PC-3 (cell line): Measurements from ENCODE around the gene KXD1.

Experiments
- EZH2phosphoT487 ChIP-seq: fragments of 300-600 bp; sonication (generic); IDR thresholded peaks from 2 replicates; pipeline ENCODE4 v1.6.1; 2018; ENCODE audit warnings: mild to moderate bottlenecking, antibody characterized with exemption, low read length, borderline replicate concordance
- TF ChIP-seq, protein P1 (sequence below): fragments of 300-600 bp; sonication (generic); conservative IDR thresholded peaks from 2 replicates; pipeline ENCODE4 v1.5.1; 2017; ENCODE audit warnings: antibody characterized with exemption, low read depth, mild to moderate bottlenecking, low read length

DNA sequence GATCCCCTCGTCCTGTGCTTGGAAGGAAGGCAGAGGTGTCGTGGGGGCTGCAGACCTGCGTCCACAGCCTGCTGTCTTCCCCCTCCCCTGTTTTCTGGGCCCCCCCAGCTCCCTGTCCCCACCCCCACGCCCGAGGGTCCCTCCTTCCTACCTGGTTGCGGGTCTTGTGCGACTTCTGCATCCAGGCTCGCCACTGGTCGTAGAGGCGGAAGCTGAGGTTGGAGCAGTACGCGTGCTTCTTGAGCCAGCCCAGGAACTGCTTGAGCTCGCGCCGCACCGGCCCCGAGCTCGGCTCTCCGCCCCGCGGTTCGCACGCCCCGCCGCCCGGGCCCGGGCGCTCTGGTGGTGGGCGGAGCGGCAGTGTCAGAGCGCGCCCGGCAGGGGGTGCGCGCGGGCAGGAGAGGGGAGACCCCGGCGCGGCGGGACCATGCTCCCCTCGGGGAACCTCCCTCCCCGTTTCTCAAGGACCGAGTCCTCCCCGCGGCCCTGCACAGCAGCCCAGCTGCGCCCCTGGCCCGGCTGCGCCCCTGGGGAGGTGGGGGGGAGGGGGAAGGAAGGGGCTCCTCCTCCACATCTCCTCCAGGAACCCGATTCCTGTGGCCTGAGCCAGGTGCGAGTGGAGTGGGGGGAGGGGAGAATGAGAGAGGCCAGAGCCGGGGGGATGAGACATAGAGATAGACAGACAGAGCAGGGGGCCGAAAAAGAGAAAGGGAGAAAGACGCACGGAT lies 36.6 kb downstream of the KXD1 start:
- TF ChIP-seq, protein P1, sequence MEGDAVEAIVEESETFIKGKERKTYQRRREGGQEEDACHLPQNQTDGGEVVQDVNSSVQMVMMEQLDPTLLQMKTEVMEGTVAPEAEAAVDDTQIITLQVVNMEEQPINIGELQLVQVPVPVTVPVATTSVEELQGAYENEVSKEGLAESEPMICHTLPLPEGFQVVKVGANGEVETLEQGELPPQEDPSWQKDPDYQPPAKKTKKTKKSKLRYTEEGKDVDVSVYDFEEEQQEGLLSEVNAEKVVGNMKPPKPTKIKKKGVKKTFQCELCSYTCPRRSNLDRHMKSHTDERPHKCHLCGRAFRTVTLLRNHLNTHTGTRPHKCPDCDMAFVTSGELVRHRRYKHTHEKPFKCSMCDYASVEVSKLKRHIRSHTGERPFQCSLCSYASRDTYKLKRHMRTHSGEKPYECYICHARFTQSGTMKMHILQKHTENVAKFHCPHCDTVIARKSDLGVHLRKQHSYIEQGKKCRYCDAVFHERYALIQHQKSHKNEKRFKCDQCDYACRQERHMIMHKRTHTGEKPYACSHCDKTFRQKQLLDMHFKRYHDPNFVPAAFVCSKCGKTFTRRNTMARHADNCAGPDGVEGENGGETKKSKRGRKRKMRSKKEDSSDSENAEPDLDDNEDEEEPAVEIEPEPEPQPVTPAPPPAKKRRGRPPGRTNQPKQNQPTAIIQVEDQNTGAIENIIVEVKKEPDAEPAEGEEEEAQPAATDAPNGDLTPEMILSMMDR, result peak; percentile 85
- TF ChIP-seq EZH2phosphoT487, result no peak
